Stimulated activated CD8-positive, alpha-beta memory T cell treated with anti-CD3 and anti-CD28 coated beads, Interleukin-7, amount 100 ng/mL, for 24 hours (primary cell): ENCODE results near the gene MYBPH.

Experiments
- DNase-seq: peaks from one replicate; pipeline ENCODE4 v3.0.0-alpha.2; 2020; ENCODE audit warnings: low read depth

MYBPH gene

GRCh38 chr1:203199816-203200571 lies 24.4 kb upstream of the MYBPH start:
- DNase-seq, result no peak

- no peak for DNase-seq
Observed at GRCh38 chr1:203199481-203199815, 23.8 kb upstream of the MYBPH start.

GRCh38 chr1:203199002-203199401 lies 23.4 kb upstream of the MYBPH start:
- no peak for DNase-seq

- DNase-seq, result no peak
Observed at GRCh38 chr1:203197625-203198024, 22.0 kb upstream of the MYBPH start.

- DNase-seq, result no peak
Observed at GRCh38 chr1:203196371-203196770, 20.7 kb upstream of the MYBPH start.

DNA sequence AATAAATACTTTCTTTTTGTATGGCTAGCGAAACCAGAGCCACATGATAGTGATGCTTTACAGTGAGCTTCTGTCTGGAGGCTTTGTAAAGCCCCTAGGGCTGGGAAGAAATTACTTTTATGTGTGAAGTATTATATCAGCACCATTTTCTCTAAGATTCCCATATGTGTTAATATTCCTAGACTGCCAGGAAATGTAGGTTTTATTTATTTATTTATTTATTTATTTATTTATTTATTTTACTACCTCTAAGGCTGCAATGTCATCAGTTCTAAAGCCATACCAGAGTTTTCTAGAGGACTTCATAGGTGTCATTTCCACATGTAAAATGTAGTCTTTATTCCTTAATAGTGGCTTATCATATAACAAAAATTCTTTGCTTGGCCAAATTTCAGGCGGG lies 15.3 kb upstream of the MYBPH start:
- no peak for DNase-seq

DNA sequence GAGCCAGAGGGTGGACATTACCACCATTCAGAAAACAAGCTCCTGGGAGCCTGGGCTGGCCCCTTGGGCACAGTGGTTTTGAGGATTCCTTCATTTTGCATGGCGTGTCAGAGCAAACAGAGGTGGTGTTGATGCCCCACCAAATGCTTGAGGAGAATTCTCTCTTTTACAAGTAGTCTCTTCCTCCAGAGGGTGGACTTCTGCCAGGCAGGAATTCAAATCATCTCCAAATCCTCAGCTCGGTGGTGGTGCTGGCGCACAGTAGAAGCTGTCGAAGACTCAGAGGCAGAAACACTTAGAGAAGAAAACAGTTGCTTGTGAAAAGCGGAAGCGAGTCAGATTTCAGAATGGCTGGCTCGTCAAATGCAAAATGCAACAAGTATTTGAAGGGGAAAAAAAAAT lies 14.3 kb upstream of the MYBPH start:
- DNase-seq, result no peak

GRCh38 chr1:203188686-203189232 lies 13.1 kb upstream of the MYBPH start:
- DNase-seq, result no peak

DNA sequence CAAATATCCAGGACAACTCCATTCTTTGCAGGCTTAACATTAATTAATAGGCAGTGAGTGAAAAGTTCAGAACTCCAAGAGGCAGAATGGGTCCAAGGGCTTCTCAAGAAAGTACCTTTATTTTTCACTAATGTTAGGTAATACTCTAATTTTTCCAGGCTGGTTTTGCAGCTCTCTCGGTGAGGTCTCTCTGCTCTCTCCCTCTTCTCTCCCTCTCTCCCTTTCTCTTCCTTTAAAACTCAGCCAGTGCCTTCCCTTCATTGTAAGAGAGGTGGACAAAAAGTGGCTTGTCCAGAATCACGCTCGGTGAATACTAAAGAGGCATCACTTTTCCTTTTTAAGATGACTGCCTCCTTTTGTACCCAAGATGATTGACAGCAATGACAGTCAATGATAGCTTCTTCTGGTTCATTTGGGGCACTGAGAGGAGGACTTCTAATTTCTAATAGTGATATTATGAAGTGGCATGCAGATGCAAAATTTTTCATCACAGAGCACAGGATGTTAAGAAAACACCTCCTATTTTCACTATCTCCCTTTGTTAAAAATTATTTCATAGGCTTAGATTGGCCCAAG lies 12.2 kb upstream of the MYBPH start:
- DNase-seq, result no peak

DNA sequence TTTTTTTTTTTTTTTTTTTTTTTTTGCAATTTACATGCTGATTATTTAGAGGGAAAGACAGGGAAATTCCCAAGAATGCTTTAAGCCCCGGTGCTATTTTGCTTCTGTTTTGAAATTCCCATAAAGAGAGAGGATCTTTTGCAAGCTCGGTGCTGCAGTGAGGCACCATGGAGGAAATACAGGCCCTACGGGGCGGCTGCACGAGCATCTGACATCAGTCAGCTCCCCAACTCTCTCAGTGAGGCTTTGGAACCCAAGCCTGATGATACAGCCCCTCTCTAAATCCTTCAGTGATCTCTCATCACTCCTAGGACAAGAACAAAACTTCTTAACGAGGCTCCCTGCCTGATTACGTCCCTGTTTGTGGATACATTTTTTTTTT lies 11.7 kb upstream of the MYBPH start:
- DNase-seq, result no peak

DNA sequence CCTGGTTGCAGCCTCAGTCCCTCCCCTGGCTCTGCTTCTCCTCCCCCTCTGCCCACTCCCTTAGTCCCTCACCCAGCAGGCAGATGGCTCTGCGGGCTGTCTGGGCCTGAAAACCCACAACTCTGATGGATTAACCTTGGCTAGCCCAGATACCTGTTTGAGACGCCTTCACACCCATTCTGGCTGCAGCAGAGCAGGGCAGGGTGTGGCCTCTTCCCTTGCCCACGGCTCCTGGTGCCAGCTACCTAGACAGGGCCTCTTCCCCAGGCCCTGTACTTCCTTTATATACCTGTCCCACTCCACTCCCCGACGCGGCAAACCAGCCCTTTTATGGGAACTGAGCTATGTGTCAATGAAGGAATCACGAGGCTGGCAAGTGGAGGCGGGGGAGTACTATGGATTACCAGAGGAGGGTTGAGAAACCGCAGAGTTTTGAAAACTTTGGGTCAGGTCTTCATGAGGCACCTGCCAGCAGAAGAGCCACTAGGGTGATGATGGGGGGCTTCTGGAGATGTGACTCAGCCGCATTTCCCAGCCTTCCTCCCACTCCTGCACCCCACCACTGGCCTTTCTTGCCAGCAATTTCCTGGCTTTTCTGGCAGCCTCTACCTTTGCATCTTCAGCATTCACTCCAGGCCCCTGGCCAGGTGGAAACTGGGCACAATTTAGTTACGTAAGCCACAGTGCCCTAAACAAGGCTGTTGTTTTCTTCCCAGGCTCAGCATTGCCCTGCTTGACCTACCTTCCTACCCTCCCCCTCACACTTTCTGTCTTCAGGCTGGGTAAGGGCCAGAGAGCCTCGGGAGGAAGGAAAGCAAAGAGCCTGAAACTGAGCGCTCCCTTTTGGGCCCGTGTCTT lies 11.0 kb upstream of the MYBPH start, which contains the start of gene CHI3L1:
TSS of gene CHI3L1 (minus strand) at position 259 of the 858 bp plus-strand sequence. CDS start at position 178, 81 bp downstream.
- no peak for DNase-seq

- no peak for DNase-seq
Observed at GRCh38 chr1:203186091-203186445, 10.4 kb upstream of the MYBPH start.

DNA sequence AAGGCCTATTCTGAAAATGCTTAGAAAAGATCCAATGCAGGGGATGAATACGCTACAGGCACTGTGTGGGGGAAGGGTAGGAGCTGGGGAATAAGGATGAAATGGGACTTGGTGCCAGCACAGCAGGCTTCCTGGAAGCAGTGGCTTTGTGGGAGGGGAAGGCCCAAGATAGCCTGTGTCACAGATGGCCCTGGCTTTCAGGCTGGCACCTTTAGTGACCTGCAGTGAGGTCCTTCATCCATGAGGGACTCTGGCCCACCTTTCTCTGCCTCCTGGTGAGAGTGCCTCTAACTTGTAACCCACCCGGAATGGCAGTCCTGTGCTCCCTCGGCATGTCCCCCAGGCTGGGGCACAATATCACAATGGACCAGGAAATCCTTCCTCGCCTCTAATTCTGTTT lies 10.0 kb upstream of the MYBPH start:
- DNase-seq, result no peak

- DNase-seq, result no peak
Observed at GRCh38 chr1:203185061-203185461, 9.4 kb upstream of the MYBPH start.

- no peak for DNase-seq
Observed at GRCh38 chr1:203184467-203184866, 8.8 kb upstream of the MYBPH start.

DNA sequence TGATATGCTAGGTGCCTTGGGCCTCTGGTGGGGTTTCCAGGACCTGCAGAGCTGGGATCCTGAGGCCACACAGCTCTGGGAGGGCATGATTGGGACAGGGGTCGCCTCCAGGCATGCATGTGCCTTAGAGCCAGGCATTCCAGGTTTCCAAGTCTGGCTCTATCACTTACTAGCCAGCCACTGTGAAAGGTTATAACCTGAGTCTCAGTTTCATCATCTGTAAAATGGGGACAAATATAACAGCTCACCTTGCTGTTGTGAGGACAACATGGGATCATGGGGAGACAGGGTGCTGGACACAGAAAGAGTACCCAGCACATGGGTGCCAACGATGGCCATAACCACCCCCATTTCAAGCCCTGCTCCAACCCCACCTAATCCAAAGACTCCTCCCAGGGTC lies 8.2 kb upstream of the MYBPH start:
- no peak for DNase-seq

GRCh38 chr1:203182387-203182953 lies 6.8 kb upstream of the MYBPH start:
- no peak for DNase-seq

- no peak for DNase-seq
Observed at GRCh38 chr1:203181586-203182386, 6.2 kb upstream of the MYBPH start.

- no peak for DNase-seq
Observed at GRCh38 chr1:203180611-203181330, 5.1 kb upstream of the MYBPH start.

- no peak for DNase-seq
Observed at GRCh38 chr1:203179667-203180005, 4.0 kb upstream of the MYBPH start.
